HCT116 (cell line): ENCODE data around the gene ABCF3. TPM values are rescaled to one million over a fixed set of nuclear protein-coding genes. Genes with fewer than 3 reads are reported as not detected.
A peak's percentile ranks its signal among the peaks of the same experiment; 100 is the strongest.

Source experiments
- ATAC-seq: fragments of 200-7000 bp; cut with Tn5 transposase; 2 replicates; pipeline ENCODE4 v1.9.1; 2020; ENCODE audit warnings: mild to moderate bottlenecking, moderate library complexity
- BruUV-seq: library from RNA; stranded (reverse); fragments of 400-500 nt; replicated peaks from 2 replicates; lab custom pipeline; 2021; lab: Mats Ljungman, UMichigan
- CTCF ChIA-PET: fragments of 300-600 bp; sonication (Branson Sonifier 250); formaldehyde crosslinking; loops from one replicate; lab custom pipeline; 2021; ENCODE audit warnings: antibody characterized with exemption; lab: Charles Lee
- POLR2A ChIA-PET: fragments of 300-600, 350-600 bp; sonication (Branson Sonifier 250); formaldehyde crosslinking; loops from one replicate; lab custom pipeline; 2021; ENCODE audit warnings: antibody characterized with exemption; lab: Charles Lee
- RAD21 ChIA-PET, 2 experiments: fragments of 300-600 bp; sonication (Branson Sonifier 250); formaldehyde crosslinking; loops; one replicate each; lab custom pipeline; 2023; ENCODE audit warnings: low total read pairs in 2 of 2; ENCODE audit not compliant: uncharacterized antibody in 2 of 2, unreplicated experiment in 2 of 2, low non-redundant PET in 1 of 2; lab: Charles Lee
- DNase-seq: peaks from one replicate; pipeline ENCODE4 v3.0.0-alpha.2; 2010; ENCODE audit warnings: low read depth, low spot score
- H2AFZ ChIP-seq: fragments of 200-600 bp; shearing (Covaris generic), sonication (generic); 2 replicates; pipeline ENCODE4 v1.6.1; 2017; ENCODE audit warnings: low read depth, mixed run types, mixed read lengths, antibody characterized with exemption, low read length; ENCODE audit not compliant: poor library complexity, severe bottlenecking
- H3K27ac ChIP-seq: 2 replicates; pipeline ENCODE4 v1.5.1; 2012; ENCODE audit warnings: low read depth, low read length
- H3K27me3 ChIP-seq: fragments of 200-600 bp; sonication (generic); 2 replicates; pipeline ENCODE4 v1.6.1; 2016; ENCODE audit warnings: mixed run types, low read length, mixed read lengths; ENCODE audit not compliant: insufficient read depth
- H3K36me3 ChIP-seq, 2 experiments: fragments of 200-500 bp in 1 of 2; fragments of 200-600 bp in 1 of 2; sonication (Bioruptor generic) in 1 of 2; sonication (generic) in 1 of 2; 2 replicates each; pipeline versions ENCODE4 v1.5.1 to v1.6.1; 2014 to 2016; ENCODE audit warnings: low read length in 2 of 2, inconsistent platforms in 1 of 2, mixed read lengths in 1 of 2, mixed run types in 1 of 2; ENCODE audit not compliant: insufficient read depth in 2 of 2, control insufficient read depth in 1 of 2
- H3K4me1 ChIP-seq, 2 experiments: fragments of 200-600 bp in 1 of 2; sonication (generic) in 1 of 2; 2 replicates each; pipeline versions ENCODE4 v1.5.1 to v1.6.1; 2012 to 2017; ENCODE audit warnings: low read length in 2 of 2, inconsistent platforms in 1 of 2, mild to moderate bottlenecking in 1 of 2, mixed read lengths in 1 of 2, mixed run types in 1 of 2, moderate library complexity in 1 of 2; ENCODE audit not compliant: insufficient read depth in 2 of 2, control insufficient read depth in 1 of 2
- H3K4me2 ChIP-seq: fragments of 200-600 bp; sonication (generic); 2 replicates; pipeline ENCODE4 v1.6.1; 2017; ENCODE audit warnings: mixed run types, low read length, mixed read lengths
- H3K4me3 ChIP-seq, 2 experiments: fragments of 200-600 bp in 1 of 2; sonication (generic) in 1 of 2; replicated peaks in 1 of 2; 2 replicates each; pipeline ENCODE4 v1.5.1; 2011 to 2016; ENCODE audit warnings: low read length in 2 of 2, control low read depth in 1 of 2, low read depth in 1 of 2, mild to moderate bottlenecking in 1 of 2, mixed read lengths in 1 of 2, mixed run types in 1 of 2
- H3K79me2 ChIP-seq: fragments of 200-600 bp; sonication (generic); 2 replicates; pipeline ENCODE4 v1.6.1; 2017; ENCODE audit warnings: mild to moderate bottlenecking, mixed run types, low read length, moderate library complexity, mixed read lengths; ENCODE audit not compliant: insufficient read depth
- H3K9ac ChIP-seq: fragments of 200-600 bp; sonication (generic); 2 replicates; pipeline ENCODE4 v1.6.1; 2016; ENCODE audit warnings: low read length, mixed read lengths
- H3K9me2 ChIP-seq: fragments of 200-600 bp; sonication (generic), shearing (Covaris generic); 2 replicates; pipeline ENCODE4 v1.6.1; 2017; ENCODE audit warnings: mixed run types, mild to moderate bottlenecking, moderate library complexity; ENCODE audit not compliant: insufficient read depth
- H3K9me3 ChIP-seq, 2 experiments: fragments of 200-500 bp in 1 of 2; fragments of 200-600 bp in 1 of 2; sonication (Bioruptor generic) in 1 of 2; sonication (generic) in 1 of 2; 2 replicates each; pipeline ENCODE4 v1.6.1; 2014 to 2017; ENCODE audit warnings: low read length in 2 of 2, mixed read lengths in 2 of 2, inconsistent platforms in 1 of 2, low read depth in 1 of 2, mild to moderate bottlenecking in 1 of 2, mixed run types in 1 of 2, moderate library complexity in 1 of 2; ENCODE audit not compliant: control insufficient read depth in 1 of 2, insufficient read depth in 1 of 2
- H4K20me1 ChIP-seq: fragments of 200-600 bp; sonication (generic), shearing (Covaris generic); 2 replicates; pipeline ENCODE4 v1.6.1; 2017; ENCODE audit warnings: mixed run types, mild to moderate bottlenecking, moderate library complexity; ENCODE audit not compliant: insufficient read depth
- CEBPB ChIP-seq: IDR thresholded peaks from 2 replicates; pipeline ENCODE4 v1.6.1; 2012; ENCODE audit warnings: low read depth
- EGR1 ChIP-seq: IDR thresholded peaks from 2 replicates; pipeline ENCODE4 v1.6.1; 2012; ENCODE audit warnings: low read depth
- EZH2phosphoT487 ChIP-seq: fragments of 200-600 bp; IDR thresholded peaks from 2 replicates; pipeline ENCODE4 v1.6.1; 2018; ENCODE audit warnings: antibody characterized with exemption, borderline replicate concordance
- FOSL1 ChIP-seq: IDR thresholded peaks from 2 replicates; pipeline ENCODE4 v1.6.1; 2012; ENCODE audit warnings: low read depth
- JUND ChIP-seq: IDR thresholded peaks from 2 replicates; pipeline ENCODE4 v1.6.1; 2012
- POLR2A ChIP-seq: IDR thresholded peaks from 2 replicates; pipeline ENCODE4 v1.7.0; 2011; ENCODE audit warnings: borderline replicate concordance; ENCODE audit not compliant: insufficient read depth, insufficient read length; ENCODE audit errors: extremely low read depth
- POLR2AphosphoS5 ChIP-seq: IDR thresholded peaks from 2 replicates; pipeline ENCODE4 v1.6.1; 2011; ENCODE audit warnings: mild to moderate bottlenecking, low read depth, low read length, moderate library complexity
- SP1 ChIP-seq: IDR thresholded peaks from 2 replicates; pipeline ENCODE4 v1.6.1; 2012; ENCODE audit warnings: low read depth
- SRF ChIP-seq: IDR thresholded peaks from 2 replicates; pipeline ENCODE4 v1.6.1; 2012; ENCODE audit warnings: low read depth
- TCF7L2 ChIP-seq: IDR thresholded peaks from 2 replicates; pipeline ENCODE4 v1.7.0; 2011; ENCODE audit warnings: borderline replicate concordance, inconsistent platforms; ENCODE audit not compliant: insufficient read depth, insufficient read length; ENCODE audit errors: extremely low read depth
- YY1 ChIP-seq: IDR thresholded peaks from 2 replicates; pipeline ENCODE4 v1.6.1; 2011; ENCODE audit warnings: low read length, low read depth, moderate library complexity, mild to moderate bottlenecking; ENCODE audit not compliant: insufficient replicate concordance; ENCODE audit errors: extremely low read depth
- ZFX ChIP-seq: fragments of 450-650 bp; IDR thresholded peaks from 2 replicates; pipeline ENCODE4 v1.6.1; 2017
- ZNF274 ChIP-seq: fragments of 200-500 bp; sonication (Bioruptor generic); IDR thresholded peaks from 2 replicates; pipeline ENCODE4 v1.6.1; 2014; ENCODE audit warnings: mild to moderate bottlenecking, low read depth, low read length, inconsistent platforms
- intact Hi-C: fragments of 100-400 bp; cut with micrococcal nuclease; formaldehyde crosslinking; loops from 2 replicates; pipeline ENCODE4 v1.10.0; 2022
- total RNA-seq: library from RNA; stranded (reverse); gene quantifications from one replicate; pipeline ENCODE4 v1.2.1, GENCODE V29; 2021; ENCODE audit not compliant: unreplicated experiment
- TF ChIP-seq, protein P1 (sequence below): IDR thresholded peaks from 2 replicates; pipeline ENCODE4 v1.6.1; 2012; ENCODE audit warnings: low read depth

The ABCF3 gene
- total RNA-seq, 1 experiment from 2014 or later = 74.6 TPM

DNA sequence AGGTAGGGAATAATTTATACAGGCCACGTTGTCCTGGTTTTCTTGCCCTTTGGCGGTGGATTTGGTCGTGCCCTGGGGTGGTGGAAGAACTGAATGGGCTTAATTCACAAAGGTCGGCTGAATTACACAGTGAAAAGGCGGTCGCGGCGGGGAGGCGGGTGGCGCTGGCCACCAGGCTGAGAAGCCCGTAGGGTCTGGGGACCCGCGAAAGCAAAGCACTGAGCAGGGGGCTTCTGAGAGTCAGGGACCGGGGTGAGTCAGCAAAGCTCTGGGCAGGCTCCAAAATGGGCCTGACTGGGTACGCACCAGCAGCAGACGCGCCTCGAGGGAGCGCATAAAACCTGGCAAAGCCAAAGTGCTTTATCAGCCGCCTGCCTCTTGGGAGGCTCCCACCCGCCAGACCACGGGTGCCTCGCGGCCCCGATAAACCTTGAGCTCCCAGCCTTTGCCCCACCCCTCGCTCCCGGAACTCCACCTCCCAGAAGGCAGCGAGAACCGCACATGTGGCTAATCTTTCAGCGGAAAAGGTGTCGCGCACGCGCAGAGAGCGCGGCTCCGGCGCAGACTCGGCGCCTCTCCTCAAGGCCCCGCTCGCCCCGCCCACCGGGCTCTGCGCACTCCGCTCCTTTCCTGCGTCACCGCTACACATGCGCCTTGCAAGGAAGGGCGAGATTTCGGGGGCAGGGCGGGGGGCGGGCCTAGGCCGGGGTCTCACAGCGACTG lies 377 bp upstream of the ABCF3 start:
- CTCF ChIA-PET = interaction anchor here (1.6 kb wide), 2 partner anchors 9 to 42 kb away, joined by 5 to 6 read pairs; no protein-coding TSS in a partner anchor
- H3K4me1 ChIP-seq = peaks cover 6 to 20% of the 10 kb centered on the region in 2 experiments
- peak overlapping the region; percentile 91 for H3K9ac ChIP-seq
- RAD21 ChIA-PET = no interaction called here
- POLR2A ChIA-PET = interaction anchor here (0.9 to 1.6 kb wide), 3 partner anchors 9 to 40 kb away, joined by 3 to 12 read pairs (median 4); partner anchors contain the start of gene AP2M1
- BruUV-seq = TSS peak; percentile 98
- no peaks in the 10 kb centered on the region for H3K9me3 ChIP-seq
- intact Hi-C loops = no loop called here
- H3K27me3 ChIP-seq = no peaks in the 10 kb centered on the region
- peak; percentile 96 for ATAC-seq
- no peaks in the 10 kb centered on the region for H3K9me2 ChIP-seq
- H3K27ac ChIP-seq = peak overlapping the region; percentile 88
- H3K4me2 ChIP-seq = peak overlapping the region; percentile 96
- H3K4me3 ChIP-seq = peak overlapping the region; percentile 98 to 100
- no peaks in the 10 kb centered on the region for H4K20me1 ChIP-seq
- no peak overlapping the region for H2AFZ ChIP-seq
- peak; percentile 97 for DNase-seq
- H3K36me3 ChIP-seq = peaks cover 56 to 64% of the 10 kb centered on the region in 2 experiments
- TF ChIP-seq, protein P1, sequence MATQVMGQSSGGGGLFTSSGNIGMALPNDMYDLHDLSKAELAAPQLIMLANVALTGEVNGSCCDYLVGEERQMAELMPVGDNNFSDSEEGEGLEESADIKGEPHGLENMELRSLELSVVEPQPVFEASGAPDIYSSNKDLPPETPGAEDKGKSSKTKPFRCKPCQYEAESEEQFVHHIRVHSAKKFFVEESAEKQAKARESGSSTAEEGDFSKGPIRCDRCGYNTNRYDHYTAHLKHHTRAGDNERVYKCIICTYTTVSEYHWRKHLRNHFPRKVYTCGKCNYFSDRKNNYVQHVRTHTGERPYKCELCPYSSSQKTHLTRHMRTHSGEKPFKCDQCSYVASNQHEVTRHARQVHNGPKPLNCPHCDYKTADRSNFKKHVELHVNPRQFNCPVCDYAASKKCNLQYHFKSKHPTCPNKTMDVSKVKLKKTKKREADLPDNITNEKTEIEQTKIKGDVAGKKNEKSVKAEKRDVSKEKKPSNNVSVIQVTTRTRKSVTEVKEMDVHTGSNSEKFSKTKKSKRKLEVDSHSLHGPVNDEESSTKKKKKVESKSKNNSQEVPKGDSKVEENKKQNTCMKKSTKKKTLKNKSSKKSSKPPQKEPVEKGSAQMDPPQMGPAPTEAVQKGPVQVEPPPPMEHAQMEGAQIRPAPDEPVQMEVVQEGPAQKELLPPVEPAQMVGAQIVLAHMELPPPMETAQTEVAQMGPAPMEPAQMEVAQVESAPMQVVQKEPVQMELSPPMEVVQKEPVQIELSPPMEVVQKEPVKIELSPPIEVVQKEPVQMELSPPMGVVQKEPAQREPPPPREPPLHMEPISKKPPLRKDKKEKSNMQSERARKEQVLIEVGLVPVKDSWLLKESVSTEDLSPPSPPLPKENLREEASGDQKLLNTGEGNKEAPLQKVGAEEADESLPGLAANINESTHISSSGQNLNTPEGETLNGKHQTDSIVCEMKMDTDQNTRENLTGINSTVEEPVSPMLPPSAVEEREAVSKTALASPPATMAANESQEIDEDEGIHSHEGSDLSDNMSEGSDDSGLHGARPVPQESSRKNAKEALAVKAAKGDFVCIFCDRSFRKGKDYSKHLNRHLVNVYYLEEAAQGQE = no peak
- TF ChIP-seq FOSL1 (no peak), ZNF274 (no peak), YY1 (no peak), POLR2A (peak; percentile 58), TCF7L2 (peak; percentile 43), SRF (no peak), CEBPB (no peak), EZH2phosphoT487 (no peak), ZFX (0 out of 2 replicates have a peak, but pooled peaks have one; percentile 13), SP1 (no peak), JUND (no peak), EGR1 (no peak), POLR2AphosphoS5 (peak; percentile 84)
- H3K79me2 ChIP-seq = peaks cover 43% of the 10 kb centered on the region
